GM12865 (cell line): Measurements from ENCODE around the gene PRRX1.

Source experiments
- DNase-seq: peaks from one replicate; pipeline ENCODE4 v3.0.0; 2010; ENCODE audit warnings: low read depth
- H3K4me3 ChIP-seq: 2 replicates; pipeline ENCODE4 v1.5.1; 2011; ENCODE audit warnings: mild to moderate bottlenecking, low read depth, low read length, control low read depth
- CTCF ChIP-seq: IDR thresholded peaks from 2 replicates; pipeline ENCODE4 v1.5.1; 2011; ENCODE audit warnings: low read length, control low read depth, low read depth, inconsistent platforms; ENCODE audit not compliant: insufficient read depth; ENCODE audit errors: missing control alignments

PRRX1 gene

GRCh38 chr1:170663404-170664092 lies 383 bp upstream of the PRRX1 start:
- DNase-seq = no peak
- peak overlapping the region; percentile 35; the same call in 1 of the 2 replicates for H3K4me3 ChIP-seq
- no peak for TF ChIP-seq CTCF

GRCh38 chr1:170664828-170665612 lies 1.1 kb downstream of the PRRX1 start:
- H3K4me3 ChIP-seq = no peak overlapping the region
- TF ChIP-seq CTCF = no peak
- peak; percentile 8 for DNase-seq

- DNase-seq = no peak
- TF ChIP-seq CTCF = no peak
- H3K4me3 ChIP-seq = no peak overlapping the region
Observed at GRCh38 chr1:170665629-170666028, 1.7 kb downstream of the PRRX1 start.

GRCh38 chr1:170666541-170667254 lies 2.8 kb downstream of the PRRX1 start:
- no peak overlapping the region for H3K4me3 ChIP-seq
- no peak for DNase-seq

GRCh38 chr1:170668209-170669106 lies 4.5 kb downstream of the PRRX1 start:
- DNase-seq = peak; percentile 19
- H3K4me3 ChIP-seq = no peak overlapping the region
- TF ChIP-seq CTCF = no peak

More at GRCh38 chr1:170666541-170667254, 2.8 kb downstream of the PRRX1 start:
- no peak for TF ChIP-seq CTCF

- no peak overlapping the region for H3K4me3 ChIP-seq
- DNase-seq = no peak
- TF ChIP-seq CTCF = no peak
Observed at GRCh38 chr1:170669107-170669445, 5.1 kb downstream of the PRRX1 start.
